ENCODE measurements around the gene IGLL5.

Gene IGLL5

GRCh38 chr22:22887621-22888503 is at the start of gene IGLL5:
IGLL5 (plus strand) TSS chr22:22887816; CDS start chr22:22888054, 238 bp downstream.
- DNase-seq: no peak

- no peak for DNase-seq
Measured at GRCh38 chr22:22838148-22838786, 49.3 kb upstream of the IGLL5 start.

GRCh38 chr22:22839570-22840314 is 47.9 kb upstream of the IGLL5 start:
- no peak for DNase-seq

DNA sequence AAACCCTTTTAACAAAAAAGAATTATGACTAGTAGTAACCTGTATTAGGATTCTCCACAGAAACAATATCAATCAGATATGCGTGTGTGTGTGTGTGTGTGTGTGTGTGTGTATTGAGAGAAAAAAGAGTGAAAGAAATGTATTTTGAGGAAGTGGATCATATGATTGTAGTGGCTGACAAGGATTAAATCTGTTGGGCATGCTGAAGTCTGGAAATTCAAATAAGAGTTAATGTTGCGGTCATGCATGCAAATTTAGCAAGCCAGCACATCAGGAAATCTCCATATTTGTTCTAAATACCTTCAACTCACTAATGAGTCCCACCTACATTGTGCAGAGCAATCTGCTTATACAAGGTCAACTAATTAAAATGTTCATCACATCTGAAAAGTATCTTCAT is 46.8 kb upstream of the IGLL5 start:
- DNase-seq: no peak

- no peak for DNase-seq
Measured at GRCh38 chr22:22841598-22841997, 46.0 kb upstream of the IGLL5 start.

GRCh38 chr22:22842085-22842484 is 45.5 kb upstream of the IGLL5 start:
- DNase-seq: no peak

DNA sequence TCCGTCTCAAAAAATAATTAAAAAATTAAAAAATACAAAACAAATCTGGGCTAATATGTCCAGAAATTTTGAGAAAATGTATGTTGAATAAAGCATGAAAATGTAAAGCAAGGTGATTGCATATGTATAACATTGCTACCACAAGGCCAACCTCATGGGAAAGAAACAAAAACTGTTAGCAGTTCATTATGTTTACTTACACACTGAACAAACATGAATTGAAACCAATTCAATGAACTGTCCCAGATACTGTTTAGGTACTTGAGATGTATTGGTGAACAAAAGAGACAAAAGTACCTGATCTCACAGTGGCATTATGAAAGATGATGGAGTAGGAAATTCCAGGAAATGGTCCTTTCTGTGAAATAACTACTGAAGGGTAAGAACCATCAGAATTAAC is 43.8 kb upstream of the IGLL5 start:
- DNase-seq: no peak

- DNase-seq: no peak
Measured at GRCh38 chr22:22847241-22847640, 40.4 kb upstream of the IGLL5 start.

GRCh38 chr22:22848364-22848866 is 39.2 kb upstream of the IGLL5 start:
- peak in 25 of 56 donors; percentile 1 to 54 (median 12) for DNase-seq

DNA sequence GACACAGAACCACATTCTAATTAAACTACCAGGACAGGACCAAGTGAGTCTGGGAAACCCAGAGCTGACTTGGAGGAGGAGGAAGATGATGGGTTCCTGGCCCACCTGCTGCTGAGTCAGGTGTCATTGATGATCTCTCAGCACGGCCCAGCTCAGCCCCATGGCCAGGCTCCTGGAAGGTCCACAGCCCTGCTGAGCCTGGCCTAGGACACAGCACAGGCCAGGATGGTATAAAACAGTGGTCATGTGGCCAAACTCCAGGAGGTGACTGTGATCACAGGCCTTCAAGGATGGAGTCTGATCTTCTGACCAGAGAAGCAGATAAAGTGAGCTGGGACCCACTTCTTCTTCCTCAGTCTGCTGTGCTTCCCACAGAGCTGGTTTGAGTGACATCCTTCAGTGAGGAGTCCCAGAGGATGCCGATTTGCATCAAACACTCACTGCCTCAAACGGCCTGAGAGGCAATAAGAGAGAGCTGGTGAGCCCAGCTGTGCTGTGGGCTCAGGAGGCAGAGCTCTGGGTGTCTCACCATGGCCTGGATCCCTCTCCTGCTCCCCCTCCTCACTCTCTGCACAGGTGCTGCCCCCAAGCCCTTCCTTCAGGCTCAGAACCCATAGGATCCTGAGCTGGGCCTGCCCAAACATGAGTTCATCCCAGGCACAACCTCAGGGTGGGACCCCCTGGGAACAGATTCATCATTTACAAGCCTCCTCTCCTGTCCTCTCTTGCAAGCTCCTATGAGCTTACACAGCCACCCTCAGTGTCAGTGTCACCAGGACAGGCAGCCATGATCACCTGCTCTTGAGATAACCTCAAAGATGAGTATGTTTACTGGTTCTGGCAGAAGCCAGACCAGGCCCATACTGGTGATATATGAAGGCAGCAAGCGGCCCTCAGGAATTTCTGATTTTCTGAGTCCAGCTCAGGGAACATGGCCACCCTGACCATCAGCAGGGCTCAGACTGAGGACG is 37.7 kb upstream of the IGLL5 start:
- DNase-seq: no peak

DNA sequence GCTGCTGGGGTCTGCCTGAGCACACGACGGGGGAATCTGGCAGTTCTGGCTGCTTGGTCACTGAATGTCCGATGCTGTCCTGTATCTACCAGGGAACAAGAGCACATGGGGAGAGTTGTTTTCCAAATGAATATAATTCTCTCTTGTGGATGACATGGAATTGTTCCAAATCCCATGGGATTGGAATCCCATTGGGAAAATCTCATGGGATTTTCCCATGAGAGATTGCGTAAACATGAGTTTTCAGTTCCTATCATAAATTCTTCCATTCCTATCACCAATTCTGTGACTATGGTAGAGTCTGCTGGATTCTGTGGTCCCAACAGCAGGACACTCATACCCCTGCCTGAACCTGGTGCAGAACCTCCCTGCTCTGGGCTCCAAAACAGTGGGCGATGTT is 35.6 kb upstream of the IGLL5 start:
- DNase-seq: no peak

- DNase-seq: no peak
Measured at GRCh38 chr22:22853713-22854112, 33.9 kb upstream of the IGLL5 start.

DNA sequence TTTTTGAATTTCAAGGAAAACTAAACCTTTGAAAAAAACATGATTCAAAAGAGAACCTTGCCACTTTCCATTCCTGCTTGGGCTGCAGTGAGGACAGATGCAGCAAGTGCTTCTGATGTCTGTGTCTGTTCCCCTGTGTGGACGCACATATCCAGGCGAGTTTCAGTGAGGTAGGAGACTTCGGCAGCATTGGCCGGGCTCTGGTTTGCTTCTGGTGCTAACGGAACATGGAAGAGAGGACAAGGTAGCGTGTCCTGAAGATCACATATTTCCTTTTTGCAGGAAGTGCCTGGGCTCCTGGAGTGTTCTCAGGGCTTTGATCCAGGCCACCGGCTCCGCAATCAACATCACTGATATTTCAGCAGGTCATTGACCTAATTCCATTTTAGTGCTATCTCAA is 33.1 kb upstream of the IGLL5 start:
- no peak for DNase-seq

DNA sequence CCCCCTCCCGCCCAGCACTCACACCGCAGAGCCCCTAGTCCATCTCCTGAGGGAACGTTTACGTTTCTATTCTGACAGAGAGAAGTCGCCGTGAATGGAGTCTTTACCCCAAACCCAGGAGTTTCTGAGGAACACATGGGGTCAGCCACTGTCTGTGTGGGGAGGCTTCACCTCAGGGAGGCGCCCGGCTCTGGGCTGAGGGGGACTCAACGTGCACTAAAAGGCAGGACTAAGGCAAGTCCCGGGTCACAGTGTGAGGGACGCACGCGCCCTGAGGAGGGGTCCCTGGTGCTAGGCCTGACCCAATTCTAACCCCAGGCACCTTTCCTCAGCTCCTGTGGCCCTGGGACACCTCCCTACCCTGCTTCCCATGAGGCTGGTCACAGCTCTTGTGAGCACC is 32.5 kb upstream of the IGLL5 start:
- no peak for DNase-seq

- DNase-seq: no peak
Measured at GRCh38 chr22:22855617-22856308, 31.9 kb upstream of the IGLL5 start.

- DNase-seq: no peak
Measured at GRCh38 chr22:22856364-22856763, 31.3 kb upstream of the IGLL5 start.

- DNase-seq: no peak
Measured at GRCh38 chr22:22856885-22857606, 30.6 kb upstream of the IGLL5 start.

GRCh38 chr22:22857607-22858558 is 29.7 kb upstream of the IGLL5 start:
- no peak for DNase-seq

Data from amygdala (tissue), 56 donors.